ENCODE measurements around the gene MS4A10. TPM values are rescaled to one million over a fixed set of nuclear protein-coding genes. Genes with fewer than 3 reads are reported as not detected.

MS4A10 gene
- total and polyA plus RNA-seq, 10 of the 15 experiments (the other 5 are each of a cell fraction or from before 2014, with no cell fraction given): not detected

DNA sequence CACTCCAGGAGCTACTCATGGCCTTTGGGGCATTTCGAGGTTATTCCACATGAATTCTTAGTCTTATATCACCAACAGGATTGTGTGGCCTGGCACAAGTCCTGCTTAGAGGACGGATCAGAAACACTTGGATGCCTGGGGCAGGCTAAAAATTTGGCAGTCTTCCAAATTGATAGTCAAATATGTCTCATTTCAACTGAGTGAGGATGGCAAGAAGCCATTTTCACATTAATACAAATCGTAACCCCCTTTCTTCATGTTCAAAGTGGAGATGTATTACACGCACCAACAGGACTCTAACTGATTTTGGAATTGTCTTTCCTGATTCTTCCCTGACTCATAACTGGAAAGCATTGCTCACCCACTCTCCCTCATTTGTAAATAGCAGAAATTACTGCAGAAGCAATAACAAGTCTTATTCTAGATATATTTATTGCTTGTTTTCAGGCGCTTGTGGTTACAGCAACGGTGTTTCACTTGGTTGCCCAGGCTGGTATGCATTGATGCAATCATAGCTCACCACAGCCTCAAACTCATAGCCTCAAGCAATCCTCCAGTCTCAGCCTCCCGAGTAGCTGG is 46.5 kb downstream of the MS4A10 start:
- POLR2A ChIA-PET: interaction anchor here (0.7 kb wide), 1 partner anchor 422 kb away, joined by 3 read pairs; no protein-coding TSS in a partner anchor
- Histone ChIP-seq H3K9me3 (replicated peaks; ENCODE audit: control insufficient read depth, insufficient read depth, low read length) (no peaks in the 10 kb centered on the region), H3K4me2 (ENCODE audit: control insufficient read depth, insufficient read depth) (no peak overlapping the region), H3K27ac (ENCODE audit: control insufficient read depth, insufficient read depth) (no peak overlapping the region), H3K4me1 (ENCODE audit: control insufficient read depth, insufficient read depth, low read length) (no peaks in the 10 kb centered on the region; the same call in 1 of the 2 replicates), H4K20me1 (ENCODE audit: control insufficient read depth, insufficient read depth) (no peaks in the 10 kb centered on the region), H3K9ac (ENCODE audit: control insufficient read depth, insufficient read depth, low read length) (no peak overlapping the region), H3K4me3 (no peak overlapping the region), H3K27me3 (replicated peaks in 1 of 2; ENCODE audit: control insufficient read depth in 2 of 2, insufficient read depth in 2 of 2, low read length in 1 of 2) (no peaks in the 10 kb centered on the region; a peak in 2 of 4 replicates), H3K36me3 (ENCODE audit: control insufficient read depth in 2 of 2, insufficient read depth in 2 of 2, low read length in 1 of 2) (no peaks in the 10 kb centered on the region), H3K79me2 (ENCODE audit: control insufficient read depth, insufficient read depth, low read length) (no peaks in the 10 kb centered on the region), H2AFZ (ENCODE audit: control insufficient read depth, low read depth, low read length) (no peak overlapping the region)
- no peak for DNase-seq (ENCODE audit: low read depth, low spot score)
- no TSS peak for BruUV-seq (replicated peaks)
- 21% methylated on average over 7 of the region's 7 CpGs for WGBS (ENCODE audit: insufficient coverage, insufficient replicate concordance, low lambda C conversion rate, missing lambda C conversion rate)
- in situ Hi-C loops (cut with MboI): no loop called here
- SMC1A ChIA-PET (ENCODE audit: uncharacterized antibody, unreplicated experiment): interaction anchor here (0.8 to 5.8 kb wide), 26 partner anchors 9 to 562 kb away, joined by 3 to 57 read pairs (median 5); partner anchors contain the start of genes CD6 and TMEM109
- CTCF ChIA-PET: interaction anchor here (0.6 to 7.8 kb wide), 51 partner anchors 9 to 554 kb away, joined by 3 to 135 read pairs (median 6); partner anchors contain the start of genes CCDC86, CD6, PRPF19 and TMEM109
- RAD21 ChIA-PET (ENCODE audit: unreplicated experiment): interaction anchor here (0.8 to 4.1 kb wide), 33 partner anchors 8 to 603 kb away, joined by 3 to 46 read pairs (median 6); partner anchors contain the start of gene PRPF19
- no peak for FAIRE-seq
- ATAC-seq: peak; percentile 52
- intact Hi-C loops (cut with micrococcal nuclease; ENCODE audit: unreplicated experiment): loop anchor here (1.0 to 2.0 kb wide), 5 partner anchors 56 to 356 kb away; no protein-coding TSS in a partner anchor
- TF ChIP-seq, protein P1, sequence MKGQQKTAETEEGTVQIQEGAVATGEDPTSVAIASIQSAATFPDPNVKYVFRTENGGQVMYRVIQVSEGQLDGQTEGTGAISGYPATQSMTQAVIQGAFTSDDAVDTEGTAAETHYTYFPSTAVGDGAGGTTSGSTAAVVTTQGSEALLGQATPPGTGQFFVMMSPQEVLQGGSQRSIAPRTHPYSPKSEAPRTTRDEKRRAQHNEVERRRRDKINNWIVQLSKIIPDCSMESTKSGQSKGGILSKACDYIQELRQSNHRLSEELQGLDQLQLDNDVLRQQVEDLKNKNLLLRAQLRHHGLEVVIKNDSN (IDR thresholded peaks at IDR 0.05; ENCODE audit: borderline replicate concordance, extremely low read length, insufficient read depth, low read depth, low read length): no peak
- TF ChIP-seq, protein P2, sequence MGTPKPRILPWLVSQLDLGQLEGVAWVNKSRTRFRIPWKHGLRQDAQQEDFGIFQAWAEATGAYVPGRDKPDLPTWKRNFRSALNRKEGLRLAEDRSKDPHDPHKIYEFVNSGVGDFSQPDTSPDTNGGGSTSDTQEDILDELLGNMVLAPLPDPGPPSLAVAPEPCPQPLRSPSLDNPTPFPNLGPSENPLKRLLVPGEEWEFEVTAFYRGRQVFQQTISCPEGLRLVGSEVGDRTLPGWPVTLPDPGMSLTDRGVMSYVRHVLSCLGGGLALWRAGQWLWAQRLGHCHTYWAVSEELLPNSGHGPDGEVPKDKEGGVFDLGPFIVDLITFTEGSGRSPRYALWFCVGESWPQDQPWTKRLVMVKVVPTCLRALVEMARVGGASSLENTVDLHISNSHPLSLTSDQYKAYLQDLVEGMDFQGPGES (IDR thresholded peaks at IDR 0.05): no peak
- TF ChIP-seq CHD4 (IDR thresholded peaks at IDR 0.05) (no peak), HDGF (IDR thresholded peaks at IDR 0.05) (no peak), RUNX3 (IDR thresholded peaks at IDR 0.05; ENCODE audit: low read length) (peak; percentile 45), ZNF207 (IDR thresholded peaks at IDR 0.05; ENCODE audit: borderline replicate concordance) (no peak), RAD51 (IDR thresholded peaks at IDR 0.05) (no peak), MEF2A (IDR thresholded peaks at IDR 0.05; ENCODE audit: insufficient read depth, low read depth, low read length) (no peak), EED (IDR thresholded peaks at IDR 0.05; ENCODE audit: low read depth) (no peak), PAX5 (IDR thresholded peaks at IDR 0.05; ENCODE audit: borderline replicate concordance, low read depth, low read length) (no peak), CREM (IDR thresholded peaks at IDR 0.05; ENCODE audit: low read depth) (no peak), CHD2 (IDR thresholded peaks at IDR 0.05; ENCODE audit: borderline replicate concordance, low read depth, low read length) (no peak), CBX5 (IDR thresholded peaks at IDR 0.05; ENCODE audit: low read depth) (no peak), SP1 (IDR thresholded peaks at IDR 0.05; ENCODE audit: low read depth, low read length) (no peak)
- TF ChIP-seq, protein P3, sequence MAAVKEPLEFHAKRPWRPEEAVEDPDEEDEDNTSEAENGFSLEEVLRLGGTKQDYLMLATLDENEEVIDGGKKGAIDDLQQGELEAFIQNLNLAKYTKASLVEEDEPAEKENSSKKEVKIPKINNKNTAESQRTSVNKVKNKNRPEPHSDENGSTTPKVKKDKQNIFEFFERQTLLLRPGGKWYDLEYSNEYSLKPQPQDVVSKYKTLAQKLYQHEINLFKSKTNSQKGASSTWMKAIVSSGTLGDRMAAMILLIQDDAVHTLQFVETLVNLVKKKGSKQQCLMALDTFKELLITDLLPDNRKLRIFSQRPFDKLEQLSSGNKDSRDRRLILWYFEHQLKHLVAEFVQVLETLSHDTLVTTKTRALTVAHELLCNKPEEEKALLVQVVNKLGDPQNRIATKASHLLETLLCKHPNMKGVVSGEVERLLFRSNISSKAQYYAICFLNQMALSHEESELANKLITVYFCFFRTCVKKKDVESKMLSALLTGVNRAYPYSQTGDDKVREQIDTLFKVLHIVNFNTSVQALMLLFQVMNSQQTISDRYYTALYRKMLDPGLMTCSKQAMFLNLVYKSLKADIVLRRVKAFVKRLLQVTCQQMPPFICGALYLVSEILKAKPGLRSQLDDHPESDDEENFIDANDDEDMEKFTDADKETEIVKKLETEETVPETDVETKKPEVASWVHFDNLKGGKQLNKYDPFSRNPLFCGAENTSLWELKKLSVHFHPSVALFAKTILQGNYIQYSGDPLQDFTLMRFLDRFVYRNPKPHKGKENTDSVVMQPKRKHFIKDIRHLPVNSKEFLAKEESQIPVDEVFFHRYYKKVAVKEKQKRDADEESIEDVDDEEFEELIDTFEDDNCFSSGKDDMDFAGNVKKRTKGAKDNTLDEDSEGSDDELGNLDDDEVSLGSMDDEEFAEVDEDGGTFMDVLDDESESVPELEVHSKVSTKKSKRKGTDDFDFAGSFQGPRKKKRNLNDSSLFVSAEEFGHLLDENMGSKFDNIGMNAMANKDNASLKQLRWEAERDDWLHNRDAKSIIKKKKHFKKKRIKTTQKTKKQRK (IDR thresholded peaks at IDR 0.05; ENCODE audit: low read depth, low read length): no peak
- TF ChIP-seq, protein P4, sequence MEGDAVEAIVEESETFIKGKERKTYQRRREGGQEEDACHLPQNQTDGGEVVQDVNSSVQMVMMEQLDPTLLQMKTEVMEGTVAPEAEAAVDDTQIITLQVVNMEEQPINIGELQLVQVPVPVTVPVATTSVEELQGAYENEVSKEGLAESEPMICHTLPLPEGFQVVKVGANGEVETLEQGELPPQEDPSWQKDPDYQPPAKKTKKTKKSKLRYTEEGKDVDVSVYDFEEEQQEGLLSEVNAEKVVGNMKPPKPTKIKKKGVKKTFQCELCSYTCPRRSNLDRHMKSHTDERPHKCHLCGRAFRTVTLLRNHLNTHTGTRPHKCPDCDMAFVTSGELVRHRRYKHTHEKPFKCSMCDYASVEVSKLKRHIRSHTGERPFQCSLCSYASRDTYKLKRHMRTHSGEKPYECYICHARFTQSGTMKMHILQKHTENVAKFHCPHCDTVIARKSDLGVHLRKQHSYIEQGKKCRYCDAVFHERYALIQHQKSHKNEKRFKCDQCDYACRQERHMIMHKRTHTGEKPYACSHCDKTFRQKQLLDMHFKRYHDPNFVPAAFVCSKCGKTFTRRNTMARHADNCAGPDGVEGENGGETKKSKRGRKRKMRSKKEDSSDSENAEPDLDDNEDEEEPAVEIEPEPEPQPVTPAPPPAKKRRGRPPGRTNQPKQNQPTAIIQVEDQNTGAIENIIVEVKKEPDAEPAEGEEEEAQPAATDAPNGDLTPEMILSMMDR (IDR thresholded peaks at IDR 0.05 in 2 of 3, conservative IDR thresholded peaks at IDR 0.05 in 1 of 3; ENCODE audit: control insufficient read depth in 2 of 3, extremely low read depth in 1 of 3, insufficient read depth in 1 of 3, low read depth in 3 of 3, low read length in 3 of 3): no peak
